ENCODE results near the gene ALAD.
"Not testable (repeated sequence)": the region's sequence is repeated elsewhere in the genome, so short reads cannot be mapped to it uniquely, and the experiment has no call there.

Gene ALAD

GRCh38 chr9:113368982-113369854 is 31.9 kb downstream of the ALAD start:
- H3K36me3 ChIP-seq: peaks cover 13 to 30% (median 18%) of the 10 kb centered on the region in 11 experiments
- no peak overlapping the region for H3K4me2 ChIP-seq
- H3K9ac ChIP-seq: no peak overlapping the region
- no peaks in the 10 kb centered on the region for H3K9me3 ChIP-seq (replicated peaks in 1 of 11)
- H3K4me1 ChIP-seq: peaks cover 0 to 13% (median 0%) of the 10 kb centered on the region in 10 experiments; a peak in 6 of 20 replicates
- no peaks in the 10 kb centered on the region for H3K27me3 ChIP-seq
- H3K27ac ChIP-seq: no peak overlapping the region
- peaks cover 0 to 10% (median 0%) of the 10 kb centered on the region in 11 experiments; a peak in 4 of 22 replicates for H4K20me1 ChIP-seq
- no peak overlapping the region for H3K4me3 ChIP-seq
- TF ChIP-seq Cebpa-rat (IDR thresholded peaks at IDR 0.05): no peak

GRCh38 chr9:113368348-113368981 is 32.6 kb downstream of the ALAD start:
- Histone ChIP-seq H3K4me3 (no peak overlapping the region), H3K4me1 (peaks cover 0 to 18% (median 0%) of the 10 kb centered on the region in 10 experiments; a peak in 6 of 20 replicates), H3K4me2 (no peak overlapping the region), H3K27ac (no peak overlapping the region), H4K20me1 (peaks cover 0 to 3% (median 0%) of the 10 kb centered on the region in 11 experiments; a peak in 3 of 22 replicates), H3K36me3 (peaks cover 6 to 23% (median 11%) of the 10 kb centered on the region in 11 experiments), H3K9ac (no peak overlapping the region), H3K27me3 (no peaks in the 10 kb centered on the region), H3K9me3 (replicated peaks in 1 of 11) (no peaks in the 10 kb centered on the region)
- no peak for TF ChIP-seq Cebpa-rat (IDR thresholded peaks at IDR 0.05)

- peak overlapping the region in 3 of 11 experiments; percentile 2 to 39 (median 8); a peak in 5 of 22 replicates for H3K4me2 ChIP-seq
- TF ChIP-seq Cebpa-rat (IDR thresholded peaks at IDR 0.05): 0 out of 22 replicates have a peak, but pooled peaks of 1 of the 11 experiments have one; percentile 44
- peaks cover 0 to 18% (median 0%) of the 10 kb centered on the region in 10 experiments; a peak in 6 of 20 replicates for H3K4me1 ChIP-seq
- H3K27me3 ChIP-seq; H3K4me3 ChIP-seq; H3K9me3 ChIP-seq (replicated peaks in 1 of 11); H3K9ac ChIP-seq; H4K20me1 ChIP-seq: not testable (repeated sequence)
- H3K36me3 ChIP-seq: peaks cover 0 to 13% (median 0%) of the 10 kb centered on the region in 11 experiments; a peak in 4 of 22 replicates
- peak overlapping the region in 1 of 11 experiments; percentile 36; a peak in 2 of 22 replicates for H3K27ac ChIP-seq
Measured at GRCh38 chr9:113365652-113366051, 35.4 kb downstream of the ALAD start.

GRCh38 chr9:113364951-113365350 is 36.1 kb downstream of the ALAD start:
- no peaks in the 10 kb centered on the region for H3K9me3 ChIP-seq (replicated peaks in 1 of 11)
- H3K4me3 ChIP-seq: no peak overlapping the region
- H3K4me2 ChIP-seq: 0 out of 22 replicates have a peak overlapping the region, but pooled peaks of 1 of the 11 experiments have one; percentile 8
- peaks cover 0 to 12% (median 0%) of the 10 kb centered on the region in 11 experiments; a peak in 4 of 22 replicates for H3K36me3 ChIP-seq
- H3K27ac ChIP-seq: peak overlapping the region in 1 of 11 experiments; percentile 36; a peak in 2 of 22 replicates
- H3K4me1 ChIP-seq: peaks cover 0 to 18% (median 0%) of the 10 kb centered on the region in 10 experiments; a peak in 6 of 20 replicates
- no peaks in the 10 kb centered on the region; a peak in 1 of 22 replicates for H4K20me1 ChIP-seq
- no peak overlapping the region for H3K9ac ChIP-seq
- H3K27me3 ChIP-seq: no peaks in the 10 kb centered on the region
- TF ChIP-seq Cebpa-rat (IDR thresholded peaks at IDR 0.05): no peak

GRCh38 chr9:113363336-113363735 is 37.7 kb downstream of the ALAD start:
- no peaks in the 10 kb centered on the region for H3K27me3 ChIP-seq
- H3K36me3 ChIP-seq: peaks cover 0 to 4% (median 0%) of the 10 kb centered on the region in 11 experiments; a peak in 3 of 22 replicates
- no peak for TF ChIP-seq Cebpa-rat (IDR thresholded peaks at IDR 0.05)
- H3K9me3 ChIP-seq (replicated peaks in 1 of 11): no peaks in the 10 kb centered on the region
- no peaks in the 10 kb centered on the region for H4K20me1 ChIP-seq
- H3K4me1 ChIP-seq: peaks cover 0 to 18% (median 0%) of the 10 kb centered on the region in 10 experiments; a peak in 6 of 20 replicates
- no peak overlapping the region for H3K27ac ChIP-seq
- no peak overlapping the region for H3K9ac ChIP-seq
- no peak overlapping the region for H3K4me2 ChIP-seq
- H3K4me3 ChIP-seq: no peak overlapping the region

GRCh38 chr9:113361304-113362018 is 39.6 kb downstream of the ALAD start:
- no peak overlapping the region for H3K9ac ChIP-seq
- H3K4me1 ChIP-seq: peaks cover 0 to 18% (median 0%) of the 10 kb centered on the region in 10 experiments; a peak in 6 of 20 replicates
- H3K4me3 ChIP-seq: no peak overlapping the region
- H3K36me3 ChIP-seq: peaks cover 0 to 4% (median 0%) of the 10 kb centered on the region in 11 experiments; a peak in 3 of 22 replicates
- no peak overlapping the region for H3K4me2 ChIP-seq
- H3K9me3 ChIP-seq (replicated peaks in 1 of 11): no peaks in the 10 kb centered on the region
- H4K20me1 ChIP-seq: no peaks in the 10 kb centered on the region
- no peak for TF ChIP-seq Cebpa-rat (IDR thresholded peaks at IDR 0.05)
- no peak overlapping the region for H3K27ac ChIP-seq
- H3K27me3 ChIP-seq: no peaks in the 10 kb centered on the region

- TF ChIP-seq Cebpa-rat (IDR thresholded peaks at IDR 0.05): no peak
Measured at GRCh38 chr9:113360242-113360842, 40.7 kb downstream of the ALAD start.

GRCh38 chr9:113359385-113359784 is 41.7 kb downstream of the ALAD start:
- no peaks in the 10 kb centered on the region for H4K20me1 ChIP-seq
- no peaks in the 10 kb centered on the region for H3K9me3 ChIP-seq (replicated peaks in 1 of 11)
- no peak for TF ChIP-seq Cebpa-rat (IDR thresholded peaks at IDR 0.05)
- H3K4me3 ChIP-seq: no peak overlapping the region
- no peak overlapping the region for H3K9ac ChIP-seq
- H3K27ac ChIP-seq: no peak overlapping the region
- H3K4me2 ChIP-seq: no peak overlapping the region
- peaks cover 0 to 8% (median 0%) of the 10 kb centered on the region in 11 experiments; a peak in 3 of 22 replicates for H3K36me3 ChIP-seq
- H3K4me1 ChIP-seq: peaks cover 0 to 5% (median 0%) of the 10 kb centered on the region in 10 experiments; a peak in 1 of 20 replicates
- H3K27me3 ChIP-seq: no peaks in the 10 kb centered on the region

More at GRCh38 chr9:113360242-113360842, 40.7 kb downstream of the ALAD start:
- no peaks in the 10 kb centered on the region for H4K20me1 ChIP-seq
- no peak overlapping the region for H3K4me3 ChIP-seq
- no peak overlapping the region for H3K9ac ChIP-seq
- H3K9me3 ChIP-seq (replicated peaks in 1 of 11): no peaks in the 10 kb centered on the region
- H3K4me1 ChIP-seq: peaks cover 0 to 11% (median 0%) of the 10 kb centered on the region in 10 experiments; a peak in 6 of 20 replicates
- H3K36me3 ChIP-seq: peaks cover 0 to 4% (median 0%) of the 10 kb centered on the region in 11 experiments; a peak in 3 of 22 replicates
- H3K27ac ChIP-seq: no peak overlapping the region
- H3K4me2 ChIP-seq: no peak overlapping the region
- no peaks in the 10 kb centered on the region for H3K27me3 ChIP-seq
